A204.1 (cell line): Measurements from ENCODE around the gene PNPLA4.

Experiments used
- FAIRE-seq: peaks from 2 replicates; lab custom pipeline; 2012; peaks lifted over from hg19 to GRCh38; lab: Jason Lieb, UNC

Gene PNPLA4

DNA sequence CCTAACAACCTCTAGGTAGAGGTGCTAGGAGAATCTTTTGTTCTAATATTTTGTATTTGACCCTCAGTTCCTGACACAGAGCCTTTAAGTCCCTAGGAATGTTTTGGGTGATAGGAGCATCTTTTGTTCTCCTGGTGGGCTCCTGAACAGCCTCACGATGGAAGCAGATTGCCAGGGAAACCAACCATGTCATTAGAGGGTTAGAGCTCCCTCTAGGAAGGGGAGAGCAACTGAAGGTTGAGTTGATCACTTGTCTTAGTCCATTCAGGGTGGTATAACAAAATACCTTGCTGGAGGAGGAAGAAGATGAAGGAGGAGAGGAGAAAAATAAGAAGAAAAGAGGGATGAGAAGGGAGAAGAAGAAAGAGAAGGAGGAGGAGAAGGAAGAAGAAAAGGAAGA lies 75.0 kb downstream of the PNPLA4 start:
- no peak for FAIRE-seq
